Astrocyte (in vitro differentiated cells and primary cell): ENCODE data around the gene OR2L2. TPM values are rescaled to one million over a fixed set of nuclear protein-coding genes. Genes with fewer than 3 reads are reported as not detected.

ENCODE experiments used
- DNase-seq: peaks from one replicate; pipeline ENCODE4 v3.0.0-alpha.2; 2010; ENCODE audit warnings: low read depth
- FAIRE-seq: peaks from 2 replicates; lab custom pipeline; 2011; peaks lifted over from hg19 to GRCh38; lab: Jason Lieb, UNC
- H2AFZ ChIP-seq: 2 replicates; pipeline ENCODE4 v1.6.0; 2012; ENCODE audit warnings: low read depth, low read length, inconsistent platforms
- H3K27ac ChIP-seq: 2 replicates; pipeline ENCODE4 v1.5.1; 2011; ENCODE audit warnings: low read depth, low read length, inconsistent platforms
- H3K27me3 ChIP-seq: 2 replicates; pipeline ENCODE4 v1.6.0; 2011; ENCODE audit warnings: low read length, inconsistent platforms; ENCODE audit not compliant: insufficient read depth
- H3K36me3 ChIP-seq: 2 replicates; pipeline ENCODE4 v1.5.1; 2011; ENCODE audit warnings: low read length, inconsistent platforms; ENCODE audit not compliant: insufficient read depth
- H3K4me1 ChIP-seq: 2 replicates; pipeline ENCODE4 v1.5.1; 2011; ENCODE audit warnings: low read length, inconsistent platforms; ENCODE audit not compliant: insufficient read depth
- H3K4me2 ChIP-seq: 2 replicates; pipeline ENCODE4 v1.6.0; 2012; ENCODE audit warnings: low read length, inconsistent platforms
- H3K4me3 ChIP-seq: 2 replicates; pipeline ENCODE4 v1.5.1; 2011; ENCODE audit warnings: low read depth, mild to moderate bottlenecking, low read length, inconsistent platforms; ENCODE audit not compliant: insufficient read depth
- H3K79me2 ChIP-seq: 2 replicates; pipeline ENCODE4 v1.6.0; 2012; ENCODE audit warnings: mild to moderate bottlenecking, low read length, inconsistent platforms; ENCODE audit not compliant: insufficient read depth
- H3K9ac ChIP-seq: 2 replicates; pipeline ENCODE4 v1.6.0; 2012; ENCODE audit warnings: mild to moderate bottlenecking, low read length, inconsistent platforms
- H3K9me3 ChIP-seq: 2 replicates; pipeline ENCODE4 v1.5.1; 2012; ENCODE audit warnings: low read depth, mild to moderate bottlenecking, low read length, inconsistent platforms; ENCODE audit not compliant: insufficient read depth
- H4K20me1 ChIP-seq: 2 replicates; pipeline ENCODE4 v1.6.0; 2012; ENCODE audit warnings: low read length, inconsistent platforms; ENCODE audit not compliant: insufficient read depth
- H3K27ac Mint-ChIP-seq: one replicate; pipeline ENCODE4 v1.8.0; 2021; ENCODE audit warnings: mild to moderate bottlenecking, mixed read lengths; ENCODE audit not compliant: unreplicated experiment
- H3K27me3 Mint-ChIP-seq: one replicate; pipeline ENCODE4 v1.8.0; 2021; ENCODE audit warnings: low read depth, mixed read lengths; ENCODE audit not compliant: unreplicated experiment
- H3K36me3 Mint-ChIP-seq: one replicate; pipeline ENCODE4 v1.8.0; 2021; ENCODE audit warnings: low read depth, mixed read lengths; ENCODE audit not compliant: unreplicated experiment
- H3K4me1 Mint-ChIP-seq: one replicate; pipeline ENCODE4 v1.8.0; 2021; ENCODE audit warnings: low read depth, mixed read lengths; ENCODE audit not compliant: unreplicated experiment
- H3K4me3 Mint-ChIP-seq: one replicate; pipeline ENCODE4 v1.8.0; 2021; ENCODE audit warnings: mild to moderate bottlenecking, moderate library complexity, mixed read lengths; ENCODE audit not compliant: unreplicated experiment
- H3K9me3 Mint-ChIP-seq: one replicate; pipeline ENCODE4 v1.8.0; 2021; ENCODE audit warnings: mild to moderate bottlenecking, mixed read lengths; ENCODE audit not compliant: unreplicated experiment
- EZH2 ChIP-seq: IDR thresholded peaks from 2 replicates; pipeline ENCODE4 v1.6.1; 2012; ENCODE audit warnings: mild to moderate bottlenecking, low read length, inconsistent platforms; ENCODE audit not compliant: insufficient read depth
- total RNA-seq: library from RNA; stranded (reverse); gene quantifications from 2 replicates; pipeline ENCODE4 v1.2.1, GENCODE V29; 2021
- TF ChIP-seq, protein P1 (sequence below): IDR thresholded peaks from 2 replicates; pipeline ENCODE4 v1.5.1; 2011; ENCODE audit warnings: low read depth, mild to moderate bottlenecking, inconsistent platforms, low read length, moderate library complexity; ENCODE audit not compliant: insufficient read depth

OR2L2 gene
- total RNA-seq, 1 donor from 2014 or later, result not detected

- no peak overlapping the region for H2AFZ ChIP-seq
- Mint-ChIP-seq H3K9me3 (no peaks in the 10 kb centered on the region), H3K27me3 (no peaks in the 10 kb centered on the region), H3K4me3 (no peak overlapping the region), H3K27ac (no peak overlapping the region), H3K4me1 (no peaks in the 10 kb centered on the region), H3K36me3 (no peaks in the 10 kb centered on the region)
- H3K27me3 ChIP-seq, result no peaks in the 10 kb centered on the region
- no peaks in the 10 kb centered on the region for H3K36me3 ChIP-seq
- no peak overlapping the region for H3K27ac ChIP-seq
- no peak overlapping the region for H3K4me3 ChIP-seq
- no peaks in the 10 kb centered on the region for H3K4me1 ChIP-seq
- H3K79me2 ChIP-seq, result no peaks in the 10 kb centered on the region
- H3K4me2 ChIP-seq, result no peak overlapping the region
- no peak for TF ChIP-seq EZH2
- TF ChIP-seq, protein P1, sequence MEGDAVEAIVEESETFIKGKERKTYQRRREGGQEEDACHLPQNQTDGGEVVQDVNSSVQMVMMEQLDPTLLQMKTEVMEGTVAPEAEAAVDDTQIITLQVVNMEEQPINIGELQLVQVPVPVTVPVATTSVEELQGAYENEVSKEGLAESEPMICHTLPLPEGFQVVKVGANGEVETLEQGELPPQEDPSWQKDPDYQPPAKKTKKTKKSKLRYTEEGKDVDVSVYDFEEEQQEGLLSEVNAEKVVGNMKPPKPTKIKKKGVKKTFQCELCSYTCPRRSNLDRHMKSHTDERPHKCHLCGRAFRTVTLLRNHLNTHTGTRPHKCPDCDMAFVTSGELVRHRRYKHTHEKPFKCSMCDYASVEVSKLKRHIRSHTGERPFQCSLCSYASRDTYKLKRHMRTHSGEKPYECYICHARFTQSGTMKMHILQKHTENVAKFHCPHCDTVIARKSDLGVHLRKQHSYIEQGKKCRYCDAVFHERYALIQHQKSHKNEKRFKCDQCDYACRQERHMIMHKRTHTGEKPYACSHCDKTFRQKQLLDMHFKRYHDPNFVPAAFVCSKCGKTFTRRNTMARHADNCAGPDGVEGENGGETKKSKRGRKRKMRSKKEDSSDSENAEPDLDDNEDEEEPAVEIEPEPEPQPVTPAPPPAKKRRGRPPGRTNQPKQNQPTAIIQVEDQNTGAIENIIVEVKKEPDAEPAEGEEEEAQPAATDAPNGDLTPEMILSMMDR, result no peak
- no peak overlapping the region for H3K9ac ChIP-seq
- H3K9me3 ChIP-seq, result peaks cover 3% of the 10 kb centered on the region
- DNase-seq, result no peak
- no peaks in the 10 kb centered on the region for H4K20me1 ChIP-seq
- FAIRE-seq, result no peak
Observed at GRCh38 chr1:248000169-248000568, 29.7 kb upstream of the OR2L2 start.

- H3K9me3 Mint-ChIP-seq, result peaks cover 10% of the 10 kb centered on the region
Observed at GRCh38 chr1:248007778-248008177, 22.1 kb upstream of the OR2L2 start.

DNA sequence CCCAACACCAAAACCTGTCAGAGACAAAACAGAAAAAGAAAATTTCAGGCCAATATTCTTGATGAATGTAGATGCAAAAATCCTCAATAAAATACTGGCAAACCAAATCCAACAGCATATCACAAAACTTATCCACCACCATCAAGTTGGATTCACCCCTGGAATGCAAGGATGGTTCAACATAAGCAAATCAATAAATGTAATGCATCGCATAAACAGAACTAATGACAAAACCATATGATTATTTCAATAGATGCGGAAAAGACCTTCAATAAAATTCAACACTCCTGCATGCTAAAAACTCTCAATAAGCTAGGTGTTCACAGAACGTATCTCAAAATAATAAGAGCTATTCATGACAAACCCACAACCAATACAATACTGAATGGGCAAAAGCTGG lies 20.2 kb upstream of the OR2L2 start:
- FAIRE-seq, result no peak
- TF ChIP-seq, protein P1, result no peak
- TF ChIP-seq EZH2, result no peak
- DNase-seq, result no peak
- peaks cover 8% of the 10 kb centered on the region for H3K9me3 ChIP-seq
- no peak overlapping the region for H2AFZ ChIP-seq
- H3K9ac ChIP-seq, result no peak overlapping the region
- H3K79me2 ChIP-seq, result no peaks in the 10 kb centered on the region
- no peaks in the 10 kb centered on the region for H3K4me1 Mint-ChIP-seq
- H3K27me3 Mint-ChIP-seq, result no peaks in the 10 kb centered on the region
- H3K9me3 Mint-ChIP-seq, result peaks cover 10% of the 10 kb centered on the region
- H3K27ac Mint-ChIP-seq, result no peak overlapping the region
- no peak overlapping the region for H3K4me3 Mint-ChIP-seq
- no peak overlapping the region for H3K4me2 ChIP-seq
- H3K36me3 Mint-ChIP-seq, result no peaks in the 10 kb centered on the region
- H3K4me3 ChIP-seq, result no peak overlapping the region
- no peaks in the 10 kb centered on the region for H3K4me1 ChIP-seq
- H4K20me1 ChIP-seq, result no peaks in the 10 kb centered on the region
- H3K27ac ChIP-seq, result no peak overlapping the region
- no peaks in the 10 kb centered on the region for H3K36me3 ChIP-seq
- no peaks in the 10 kb centered on the region for H3K27me3 ChIP-seq

More at GRCh38 chr1:248007778-248008177, 22.1 kb upstream of the OR2L2 start:
- Histone ChIP-seq H3K9ac (no peak overlapping the region), H3K4me3 (no peak overlapping the region), H3K79me2 (no peaks in the 10 kb centered on the region), H3K4me1 (no peaks in the 10 kb centered on the region), H3K4me2 (no peak overlapping the region), H3K27ac (no peak overlapping the region), H3K36me3 (no peaks in the 10 kb centered on the region), H3K27me3 (no peaks in the 10 kb centered on the region), H2AFZ (no peak overlapping the region), H3K9me3 (peaks cover 8% of the 10 kb centered on the region), H4K20me1 (no peaks in the 10 kb centered on the region)
- no peak overlapping the region for H3K27ac Mint-ChIP-seq
- DNase-seq (no peak), FAIRE-seq (no peak)
- H3K4me1 Mint-ChIP-seq, result no peaks in the 10 kb centered on the region
- TF ChIP-seq EZH2, result no peak
- TF ChIP-seq, protein P1, result no peak
- H3K36me3 Mint-ChIP-seq, result no peaks in the 10 kb centered on the region
- H3K27me3 Mint-ChIP-seq, result no peaks in the 10 kb centered on the region
- H3K4me3 Mint-ChIP-seq, result no peak overlapping the region
